Neutrophil (primary cell): ENCODE data around the gene NDUFB5.

Source experiments
- H3K27ac ChIP-seq: fragments of 200-600 bp; sonication (generic); 2 replicates; pipeline ENCODE4 v1.5.1; 2016; ENCODE audit warnings: mild to moderate bottlenecking, moderate library complexity
- H3K27me3 ChIP-seq: fragments of 200-600 bp; sonication (generic); 2 replicates; pipeline ENCODE4 v1.6.0; 2016; ENCODE audit warnings: mild to moderate bottlenecking
- H3K36me3 ChIP-seq: fragments of 200-600 bp; sonication (generic); 2 replicates; pipeline ENCODE4 v1.5.1; 2017
- H3K4me1 ChIP-seq, 2 experiments: fragments of 200-600 bp in 1 of 2; sonication (generic) in 1 of 2; 1 replicate in 1 of 2; 2 replicates in 1 of 2; pipeline versions ENCODE4 v1.5.1 to v1.6.1; 2013 to 2016; ENCODE audit warnings: low read depth in 1 of 2, low read length in 1 of 2, mild to moderate bottlenecking in 1 of 2, moderate library complexity in 1 of 2; ENCODE audit not compliant: control insufficient read depth in 1 of 2, insufficient read depth in 1 of 2
- H3K4me3 ChIP-seq, 2 experiments: fragments of 200-600 bp in 1 of 2; sonication (generic) in 1 of 2; 1 replicate in 1 of 2; 2 replicates in 1 of 2; pipeline ENCODE4 v1.5.1; 2013 to 2016; ENCODE audit warnings: low read depth in 1 of 2, low read length in 1 of 2, mild to moderate bottlenecking in 1 of 2, moderate library complexity in 1 of 2
- H3K9me3 ChIP-seq: fragments of 200-600 bp; sonication (generic); 2 replicates; pipeline ENCODE4 v1.5.1; 2016
- TF ChIP-seq, protein P1 (sequence below): fragments of 200-600 bp; sonication (generic); IDR thresholded peaks from 2 replicates; pipeline ENCODE4 v1.5.1; 2016; ENCODE audit warnings: antibody characterized with exemption

NDUFB5 gene

GRCh38 chr3:179663093-179663492, 58.5 kb downstream of the NDUFB5 start:
- Histone ChIP-seq H3K4me1 (no peaks in the 10 kb centered on the region), H3K27me3 (no peaks in the 10 kb centered on the region), H3K27ac (no peak overlapping the region), H3K4me3 (no peak overlapping the region), H3K36me3 (no peaks in the 10 kb centered on the region), H3K9me3 (no peaks in the 10 kb centered on the region)
- TF ChIP-seq, protein P1, sequence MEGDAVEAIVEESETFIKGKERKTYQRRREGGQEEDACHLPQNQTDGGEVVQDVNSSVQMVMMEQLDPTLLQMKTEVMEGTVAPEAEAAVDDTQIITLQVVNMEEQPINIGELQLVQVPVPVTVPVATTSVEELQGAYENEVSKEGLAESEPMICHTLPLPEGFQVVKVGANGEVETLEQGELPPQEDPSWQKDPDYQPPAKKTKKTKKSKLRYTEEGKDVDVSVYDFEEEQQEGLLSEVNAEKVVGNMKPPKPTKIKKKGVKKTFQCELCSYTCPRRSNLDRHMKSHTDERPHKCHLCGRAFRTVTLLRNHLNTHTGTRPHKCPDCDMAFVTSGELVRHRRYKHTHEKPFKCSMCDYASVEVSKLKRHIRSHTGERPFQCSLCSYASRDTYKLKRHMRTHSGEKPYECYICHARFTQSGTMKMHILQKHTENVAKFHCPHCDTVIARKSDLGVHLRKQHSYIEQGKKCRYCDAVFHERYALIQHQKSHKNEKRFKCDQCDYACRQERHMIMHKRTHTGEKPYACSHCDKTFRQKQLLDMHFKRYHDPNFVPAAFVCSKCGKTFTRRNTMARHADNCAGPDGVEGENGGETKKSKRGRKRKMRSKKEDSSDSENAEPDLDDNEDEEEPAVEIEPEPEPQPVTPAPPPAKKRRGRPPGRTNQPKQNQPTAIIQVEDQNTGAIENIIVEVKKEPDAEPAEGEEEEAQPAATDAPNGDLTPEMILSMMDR = no peak

GRCh38 chr3:179666030-179666429, 61.4 kb downstream of the NDUFB5 start:
- H3K27me3 ChIP-seq = no peaks in the 10 kb centered on the region
- TF ChIP-seq, protein P1 = no peak
- H3K4me1 ChIP-seq = no peaks in the 10 kb centered on the region
- no peak overlapping the region for H3K4me3 ChIP-seq
- H3K9me3 ChIP-seq = no peaks in the 10 kb centered on the region
- H3K36me3 ChIP-seq = no peaks in the 10 kb centered on the region
- no peak overlapping the region for H3K27ac ChIP-seq

- Histone ChIP-seq H3K27ac (no peak overlapping the region), H3K4me1 (no peaks in the 10 kb centered on the region), H3K4me3 (no peak overlapping the region), H3K27me3 (no peaks in the 10 kb centered on the region), H3K36me3 (no peaks in the 10 kb centered on the region), H3K9me3 (no peaks in the 10 kb centered on the region)
- TF ChIP-seq, protein P1 = no peak
These were observed 61.9 kb downstream of the NDUFB5 start for GRCh38 chr3:179666436-179667035.

DNA sequence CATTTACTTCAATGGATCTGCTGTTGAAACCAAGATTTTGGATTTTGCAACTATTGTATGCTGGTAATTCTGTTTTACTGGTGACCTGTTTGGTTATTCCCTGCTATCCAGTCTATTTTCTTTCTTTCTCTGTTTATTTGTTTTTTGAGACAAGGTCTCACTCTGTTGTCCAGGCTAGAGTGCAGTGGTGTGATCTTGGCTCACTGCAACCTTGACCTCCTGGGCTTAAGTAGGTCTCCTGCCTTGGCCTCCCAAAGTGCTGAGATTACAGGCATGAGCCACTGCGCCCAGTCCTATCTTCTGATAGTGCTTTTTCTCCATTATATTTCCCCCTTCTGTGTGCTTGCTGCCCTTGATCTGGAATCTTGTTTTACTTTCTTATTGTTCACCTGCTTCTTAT, 63.8 kb downstream of the NDUFB5 start:
- Histone ChIP-seq H3K4me1 (no peaks in the 10 kb centered on the region), H3K9me3 (no peaks in the 10 kb centered on the region), H3K27me3 (no peaks in the 10 kb centered on the region), H3K4me3 (no peak overlapping the region), H3K36me3 (no peaks in the 10 kb centered on the region), H3K27ac (no peak overlapping the region)
- TF ChIP-seq, protein P1 = no peak

DNA sequence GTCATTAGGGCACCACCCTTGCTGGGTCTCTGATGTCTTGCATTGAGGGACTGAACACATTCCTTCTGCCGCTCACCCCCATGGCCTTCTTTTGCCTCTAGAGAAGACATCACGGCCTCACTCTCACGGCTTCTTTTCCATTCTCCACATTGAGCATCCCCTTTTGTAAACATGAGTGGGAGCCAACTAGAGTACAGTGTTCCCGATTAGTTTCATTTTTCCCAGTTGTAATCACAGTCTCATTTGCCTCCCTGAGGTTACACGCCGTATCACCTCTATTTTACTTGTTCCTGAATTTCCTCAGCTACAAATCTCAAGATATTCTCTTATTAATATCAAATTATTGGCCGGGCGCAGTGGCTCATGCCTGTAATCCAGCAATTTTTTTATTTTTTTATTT, 65.7 kb downstream of the NDUFB5 start:
- H3K27me3 ChIP-seq = no peaks in the 10 kb centered on the region
- no peaks in the 10 kb centered on the region for H3K9me3 ChIP-seq
- no peak overlapping the region for H3K27ac ChIP-seq
- H3K4me1 ChIP-seq = no peaks in the 10 kb centered on the region
- TF ChIP-seq, protein P1 = no peak
- no peak overlapping the region for H3K4me3 ChIP-seq
- no peaks in the 10 kb centered on the region for H3K36me3 ChIP-seq

DNA sequence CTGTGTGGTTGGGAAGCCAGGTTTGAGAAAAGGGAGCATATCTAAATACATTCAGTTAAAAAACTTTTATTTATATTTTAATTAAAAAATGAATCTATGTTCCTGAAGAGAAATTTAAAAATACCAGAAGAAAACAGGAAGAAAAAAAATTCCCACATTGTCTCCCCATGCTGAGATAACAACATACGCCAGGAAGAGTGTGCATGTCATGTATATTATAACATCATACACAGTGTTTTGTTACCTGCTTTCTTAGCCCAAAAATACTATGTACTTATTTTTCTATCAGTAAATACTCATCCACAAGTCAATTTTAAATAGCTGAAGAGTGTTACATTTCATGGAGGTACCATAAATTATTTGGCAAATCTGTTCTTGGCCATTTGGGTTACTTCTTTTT, 66.7 kb downstream of the NDUFB5 start:
- no peaks in the 10 kb centered on the region for H3K9me3 ChIP-seq
- TF ChIP-seq, protein P1 = no peak
- H3K27ac ChIP-seq = no peak overlapping the region
- H3K36me3 ChIP-seq = no peaks in the 10 kb centered on the region
- no peaks in the 10 kb centered on the region for H3K4me1 ChIP-seq
- H3K4me3 ChIP-seq = no peak overlapping the region
- no peaks in the 10 kb centered on the region for H3K27me3 ChIP-seq
